ENCODE results near the gene SLC39A3. TPM values are rescaled to one million over a fixed set of nuclear protein-coding genes. Genes with fewer than 3 reads are reported as not detected.
A peak's percentile ranks its signal among the peaks of the same experiment; 100 is the strongest.

The SLC39A3 gene
- total RNA-seq, 1 donor from 2014 or later = 34.3 TPM

DNA sequence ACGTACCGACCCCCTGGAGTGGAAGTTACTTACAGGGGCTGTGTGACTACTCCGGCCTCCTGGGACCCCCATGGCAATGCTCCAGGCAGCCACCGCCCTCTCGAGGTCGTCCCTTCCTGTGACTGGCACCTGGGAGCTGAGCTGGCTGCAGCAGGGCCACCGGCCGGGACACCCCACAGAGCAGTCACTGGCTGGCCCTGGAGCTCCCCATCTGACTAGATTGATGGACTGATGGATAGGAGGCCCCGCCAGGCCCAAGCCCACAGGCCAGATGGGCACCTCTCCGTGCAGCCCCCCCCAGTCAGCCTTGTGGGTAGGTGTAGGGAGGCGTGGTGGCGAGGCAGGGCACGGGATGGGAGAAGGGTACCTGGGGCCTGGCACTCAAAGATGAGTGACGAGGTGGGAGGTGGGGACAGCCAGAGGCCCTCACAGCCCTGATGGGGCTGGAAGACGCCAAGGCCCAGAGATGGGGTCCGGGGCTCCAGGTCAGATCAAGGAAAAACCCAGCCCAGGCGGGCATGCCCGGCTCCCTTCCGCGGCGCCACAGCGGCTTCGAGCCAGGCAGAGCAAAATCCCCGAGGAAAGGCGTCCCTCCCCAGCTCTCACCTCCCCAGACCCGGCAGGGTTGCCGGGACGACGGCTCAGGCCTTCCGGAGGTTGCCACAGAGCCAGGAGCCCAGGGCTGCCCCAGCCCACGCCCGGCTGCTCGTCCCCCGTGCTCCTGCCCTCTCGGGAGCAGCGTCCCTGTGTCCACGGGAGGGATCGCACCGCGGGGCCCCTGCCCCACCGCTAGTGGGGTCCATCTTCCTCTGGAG is 8.4 kb downstream of the SLC39A3 start:
- intact Hi-C loops (cut with micrococcal nuclease) = no loop called here
- ChIA-PET POLR2A (interaction anchor here (0.5 to 1.6 kb wide), 3 partner anchors 32 to 148 kb away, joined by 3 to 5 read pairs (median 4); no protein-coding TSS in a partner anchor), CTCF (interaction anchor here (0.6 kb wide), 1 partner anchor 60 kb away, joined by 3 read pairs; no protein-coding TSS in a partner anchor)
- TF ChIP-seq, protein P1, sequence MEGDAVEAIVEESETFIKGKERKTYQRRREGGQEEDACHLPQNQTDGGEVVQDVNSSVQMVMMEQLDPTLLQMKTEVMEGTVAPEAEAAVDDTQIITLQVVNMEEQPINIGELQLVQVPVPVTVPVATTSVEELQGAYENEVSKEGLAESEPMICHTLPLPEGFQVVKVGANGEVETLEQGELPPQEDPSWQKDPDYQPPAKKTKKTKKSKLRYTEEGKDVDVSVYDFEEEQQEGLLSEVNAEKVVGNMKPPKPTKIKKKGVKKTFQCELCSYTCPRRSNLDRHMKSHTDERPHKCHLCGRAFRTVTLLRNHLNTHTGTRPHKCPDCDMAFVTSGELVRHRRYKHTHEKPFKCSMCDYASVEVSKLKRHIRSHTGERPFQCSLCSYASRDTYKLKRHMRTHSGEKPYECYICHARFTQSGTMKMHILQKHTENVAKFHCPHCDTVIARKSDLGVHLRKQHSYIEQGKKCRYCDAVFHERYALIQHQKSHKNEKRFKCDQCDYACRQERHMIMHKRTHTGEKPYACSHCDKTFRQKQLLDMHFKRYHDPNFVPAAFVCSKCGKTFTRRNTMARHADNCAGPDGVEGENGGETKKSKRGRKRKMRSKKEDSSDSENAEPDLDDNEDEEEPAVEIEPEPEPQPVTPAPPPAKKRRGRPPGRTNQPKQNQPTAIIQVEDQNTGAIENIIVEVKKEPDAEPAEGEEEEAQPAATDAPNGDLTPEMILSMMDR (IDR thresholded peaks at IDR 0.05) = no peak
- no peaks in the 10 kb centered on the region for H3K9me3 Mint-ChIP-seq
- no peaks in the 10 kb centered on the region for H3K27me3 Mint-ChIP-seq
- no peak for DNase-seq
- H3K36me3 Mint-ChIP-seq (ENCODE audit: low read depth) = peaks cover 39% of the 10 kb centered on the region
- H3K4me3 Mint-ChIP-seq = no peak overlapping the region
- peaks cover 33% of the 10 kb centered on the region for H3K4me1 Mint-ChIP-seq
- no peak for ATAC-seq (ENCODE audit: low read depth)
- no peak overlapping the region for H3K27ac Mint-ChIP-seq

DNA sequence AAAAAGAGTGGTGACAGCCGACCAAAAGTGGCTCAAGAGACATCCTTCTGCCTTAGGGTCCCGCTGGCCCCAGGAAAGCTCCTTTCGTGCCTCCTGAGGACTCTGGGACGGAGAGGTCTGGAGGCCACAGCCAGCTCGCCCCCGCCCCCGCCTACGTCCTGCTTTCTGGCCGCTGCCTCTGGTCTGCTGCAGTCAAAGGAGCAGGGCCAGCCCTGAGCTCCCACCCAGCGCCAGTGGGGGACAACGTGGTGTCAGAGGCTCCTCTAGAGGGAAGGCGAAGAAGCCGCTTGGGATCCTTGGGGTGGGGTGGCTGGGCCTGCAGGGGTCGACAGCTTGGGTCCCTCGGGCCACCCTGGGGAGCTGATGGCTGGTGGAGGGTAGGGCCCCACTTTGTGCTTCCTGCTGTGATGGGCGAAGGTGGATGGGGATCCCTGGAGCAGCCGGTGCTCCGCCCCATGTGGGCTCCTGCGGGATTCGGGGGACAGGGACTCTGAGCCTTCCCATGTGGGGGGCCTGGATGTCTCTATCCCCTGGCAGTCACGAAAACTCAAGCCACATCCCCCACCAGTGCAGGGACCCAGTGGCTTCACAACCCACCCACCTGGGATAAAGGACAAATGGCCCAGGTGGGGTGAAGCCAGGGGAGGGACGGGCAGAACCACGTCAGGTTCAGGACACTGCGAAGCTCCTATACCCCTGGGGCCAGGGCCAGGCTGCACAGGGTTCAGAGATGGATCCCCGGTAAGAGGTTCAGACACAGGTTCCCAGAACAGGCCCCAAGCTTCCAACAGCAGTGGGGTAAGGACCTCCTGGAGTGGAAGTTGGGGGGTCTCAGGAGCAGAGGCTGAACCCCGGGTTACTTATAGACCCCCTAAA is 9.6 kb downstream of the SLC39A3 start:
- no peak overlapping the region for H3K4me3 Mint-ChIP-seq
- intact Hi-C loops (cut with micrococcal nuclease) = no loop called here
- ChIA-PET CTCF (no interaction called here), POLR2A (interaction anchor here (0.7 to 1.6 kb wide), 3 partner anchors 20 to 81 kb away, joined by 5 to 7 read pairs (median 5); no protein-coding TSS in a partner anchor)
- peaks cover 27% of the 10 kb centered on the region for H3K36me3 Mint-ChIP-seq (ENCODE audit: low read depth)
- TF ChIP-seq, protein P1 (IDR thresholded peaks at IDR 0.05) = no peak
- no peak overlapping the region for H3K27ac Mint-ChIP-seq
- no peak for DNase-seq
- H3K4me1 Mint-ChIP-seq = peaks cover 38% of the 10 kb centered on the region
- H3K27me3 Mint-ChIP-seq = no peaks in the 10 kb centered on the region
- ATAC-seq (ENCODE audit: low read depth) = no peak
- H3K9me3 Mint-ChIP-seq = no peaks in the 10 kb centered on the region

DNA sequence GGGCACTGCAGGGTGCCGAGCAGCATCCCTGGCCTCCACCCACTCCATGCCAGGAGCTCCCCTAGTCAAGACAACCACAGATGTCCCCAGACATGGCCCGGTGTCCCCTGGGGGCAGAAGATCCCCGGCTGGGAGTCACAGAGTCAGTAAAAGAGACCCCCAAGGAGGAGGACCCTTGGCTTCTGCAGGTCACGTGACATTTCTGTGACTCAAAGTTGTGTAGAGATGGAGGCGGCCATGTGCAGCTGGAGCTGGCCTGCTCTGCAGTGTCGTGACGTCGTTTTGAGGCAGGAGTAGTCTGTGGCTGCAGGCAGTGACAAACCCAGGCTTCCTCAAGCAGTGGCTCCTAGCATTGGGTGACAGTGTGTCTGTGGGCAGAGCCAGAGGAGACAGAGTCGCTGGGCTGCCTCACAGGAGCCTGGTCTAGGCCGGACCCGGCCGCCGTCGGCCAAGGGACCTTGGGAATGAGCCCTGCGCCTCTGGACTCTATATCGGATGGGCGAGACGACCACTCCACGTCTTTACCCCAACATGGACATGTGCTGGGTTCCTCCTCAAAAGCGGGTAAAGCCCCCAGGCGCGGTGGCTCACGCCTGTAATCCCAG is 10.9 kb downstream of the SLC39A3 start:
- DNase-seq = no peak
- H3K36me3 Mint-ChIP-seq (ENCODE audit: low read depth) = peaks cover 14% of the 10 kb centered on the region
- H3K4me3 Mint-ChIP-seq = no peak overlapping the region
- no peak overlapping the region for H3K27ac Mint-ChIP-seq
- H3K4me1 Mint-ChIP-seq = peaks cover 26% of the 10 kb centered on the region
- TF ChIP-seq, protein P1 (IDR thresholded peaks at IDR 0.05) = no peak
- ChIA-PET CTCF (no interaction called here), POLR2A (interaction anchor here (0.6 to 1.4 kb wide), 2 partner anchors 28 to 80 kb away, joined by 3 to 4 read pairs; no protein-coding TSS in a partner anchor)
- ATAC-seq (ENCODE audit: low read depth) = peak; percentile 45
- no peaks in the 10 kb centered on the region for H3K9me3 Mint-ChIP-seq
- intact Hi-C loops (cut with micrococcal nuclease) = no loop called here
- peaks cover 2% of the 10 kb centered on the region for H3K27me3 Mint-ChIP-seq

DNA sequence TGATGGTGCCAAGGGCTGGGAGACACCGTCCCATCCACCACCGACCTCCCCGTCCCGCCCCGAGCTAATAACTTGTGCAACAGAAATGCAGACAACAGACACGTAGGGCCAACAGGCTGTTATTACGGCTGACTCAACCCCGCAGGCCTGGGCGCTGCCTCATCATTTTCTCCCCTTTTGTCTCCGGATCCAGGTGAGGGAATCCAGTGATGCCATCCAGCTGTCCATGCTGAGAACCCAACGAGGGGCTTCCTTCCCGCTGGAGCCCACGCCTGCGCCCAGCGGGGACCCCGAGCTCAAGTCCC is 12.2 kb downstream of the SLC39A3 start:
- H3K27me3 Mint-ChIP-seq = peaks cover 2% of the 10 kb centered on the region
- peaks cover 26% of the 10 kb centered on the region for H3K4me1 Mint-ChIP-seq
- DNase-seq = no peak
- CTCF ChIA-PET = interaction anchor here (0.6 to 1.0 kb wide), 2 partner anchors 14 to 1362 kb away, joined by 3 read pairs; no protein-coding TSS in a partner anchor
- no peaks in the 10 kb centered on the region for H3K9me3 Mint-ChIP-seq
- no peak overlapping the region for H3K27ac Mint-ChIP-seq
- TF ChIP-seq, protein P1 (IDR thresholded peaks at IDR 0.05) = no peak
- no peak overlapping the region for H3K4me3 Mint-ChIP-seq
- no peak for ATAC-seq (ENCODE audit: low read depth)
- H3K36me3 Mint-ChIP-seq (ENCODE audit: low read depth) = peaks cover 8% of the 10 kb centered on the region
- intact Hi-C loops (cut with micrococcal nuclease) = no loop called here
- POLR2A ChIA-PET = interaction anchor here (0.6 to 1.4 kb wide), 3 partner anchors 25 to 223 kb away, joined by 4 to 5 read pairs (median 5); partner anchors contain the start of gene GNG7

Measured in activated B cell treated with CpG ODN at 0.5 μM for 24 hours (primary cell).